ENCODE data around the gene NOS1AP. TPM values are rescaled to one million over a fixed set of nuclear protein-coding genes. Genes with fewer than 3 reads are reported as not detected.
"Not testable (repeated sequence)": the region's sequence is repeated elsewhere in the genome, so short reads cannot be mapped to it uniquely, and the experiment has no call there.

Gene NOS1AP
- total RNA-seq, 1 experiment from 2014 or later, result 0.51 TPM

DNA sequence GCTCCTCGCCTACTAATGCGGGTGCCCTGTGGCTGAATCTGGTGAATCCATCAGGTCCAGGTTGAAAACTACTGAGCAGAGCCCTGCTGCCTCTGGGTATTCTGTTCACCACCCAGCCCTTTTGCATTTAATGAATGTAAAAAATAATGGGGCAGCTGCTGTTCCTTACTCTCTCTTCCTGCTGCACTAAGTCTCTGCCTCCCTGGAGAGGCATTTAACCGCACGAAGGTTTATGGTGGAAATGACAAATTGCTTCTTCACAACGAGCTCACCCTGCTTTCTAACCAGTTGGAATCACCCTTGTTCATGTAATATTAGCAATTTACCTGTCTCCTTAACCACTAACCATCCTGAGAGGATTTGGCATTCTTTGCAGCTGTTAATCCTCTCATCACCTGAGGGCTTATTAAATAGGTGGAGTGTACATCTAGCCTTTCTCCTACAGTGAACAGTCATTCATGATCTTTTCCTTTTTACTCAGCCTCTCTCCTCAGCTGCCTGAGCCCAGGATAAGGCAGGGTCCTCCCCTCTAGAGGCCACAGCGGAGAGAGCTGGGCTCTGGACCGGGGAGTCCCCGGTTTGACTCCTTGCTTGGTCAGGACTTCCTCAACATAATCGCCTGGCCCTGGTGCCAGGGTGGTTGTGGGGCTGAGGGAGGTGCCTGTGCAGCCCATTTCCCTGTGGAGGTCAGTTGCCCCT lies 97.6 kb downstream of the NOS1AP start:
- DNase-seq, result peak in 1 of 2 experiments; percentile 26
- Histone ChIP-seq H3K27ac (no peak overlapping the region), H3K4me3 (no peak overlapping the region), H3K27me3 (no peaks in the 10 kb centered on the region), H3K9me3 (replicated peaks) (no peaks in the 10 kb centered on the region), H3K36me3 (no peaks in the 10 kb centered on the region), H3K4me1 (peaks cover 7% of the 10 kb centered on the region)

DNA sequence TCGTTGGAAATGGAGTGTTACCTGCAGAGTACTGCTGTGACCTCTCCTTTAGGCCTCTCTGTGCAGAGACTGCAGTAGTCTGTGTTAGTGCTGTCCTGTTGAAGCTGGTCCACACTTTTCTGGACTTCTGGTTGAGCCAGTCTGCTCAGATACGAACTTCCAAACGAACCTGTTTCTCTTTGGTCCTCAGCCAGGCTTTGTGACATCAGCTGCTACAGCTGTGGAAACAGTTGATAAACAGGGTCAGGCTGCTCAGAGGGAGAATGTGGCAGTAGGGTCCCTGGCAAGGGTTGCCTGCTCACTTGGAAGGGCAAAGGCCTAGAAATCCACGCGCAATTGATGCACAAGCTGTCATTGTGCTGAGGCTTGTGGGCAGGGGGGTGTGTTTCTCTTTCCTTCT lies 98.8 kb downstream of the NOS1AP start:
- Histone ChIP-seq H3K9me3 (replicated peaks) (no peaks in the 10 kb centered on the region), H3K4me3 (no peak overlapping the region), H3K4me1 (peaks cover 7% of the 10 kb centered on the region), H3K36me3 (no peaks in the 10 kb centered on the region), H3K27me3 (no peaks in the 10 kb centered on the region), H3K27ac (no peak overlapping the region)
- peak in 1 of 2 experiments; percentile 34 for DNase-seq

DNA sequence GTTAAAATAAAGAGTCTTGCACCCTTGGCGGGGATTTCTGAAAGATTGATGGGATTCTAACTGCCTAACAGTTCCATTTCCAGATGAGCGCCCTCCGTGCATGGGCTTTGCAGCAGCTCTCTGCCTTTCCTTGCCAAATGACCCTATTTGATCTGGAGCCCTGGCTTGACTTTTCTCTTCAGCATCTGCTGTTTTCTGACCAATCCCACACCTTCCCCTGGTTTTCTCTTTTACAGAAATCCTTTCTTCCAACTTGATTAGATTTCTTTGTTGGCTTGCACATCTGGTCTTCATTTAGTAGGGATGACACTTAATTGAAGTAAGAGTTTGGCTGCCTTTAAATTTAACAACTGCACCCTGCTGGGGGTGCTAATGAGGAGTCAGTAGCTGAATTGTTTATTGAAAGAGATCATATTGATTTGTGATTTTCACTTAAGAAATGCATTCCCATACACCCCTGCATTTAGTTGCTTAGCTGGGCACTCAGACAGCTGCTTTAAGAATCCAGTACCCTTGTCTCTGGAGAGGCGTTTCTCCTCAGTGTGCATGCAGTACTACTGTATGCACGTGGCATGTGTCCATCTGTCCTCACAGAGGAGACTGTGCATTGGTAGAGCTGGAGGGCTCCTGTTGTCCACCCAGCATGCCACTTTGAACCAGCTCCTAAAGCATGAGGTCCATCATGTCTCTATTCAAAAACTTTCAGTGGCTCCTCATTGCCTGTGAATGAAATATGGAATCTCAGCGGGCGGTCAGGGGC lies 99.7 kb downstream of the NOS1AP start:
- Histone ChIP-seq H3K27ac (no peak overlapping the region), H3K36me3 (no peaks in the 10 kb centered on the region), H3K27me3 (no peaks in the 10 kb centered on the region), H3K9me3 (replicated peaks) (no peaks in the 10 kb centered on the region), H3K4me1 (peaks cover 7% of the 10 kb centered on the region), H3K4me3 (no peak overlapping the region)
- no peak for DNase-seq

DNA sequence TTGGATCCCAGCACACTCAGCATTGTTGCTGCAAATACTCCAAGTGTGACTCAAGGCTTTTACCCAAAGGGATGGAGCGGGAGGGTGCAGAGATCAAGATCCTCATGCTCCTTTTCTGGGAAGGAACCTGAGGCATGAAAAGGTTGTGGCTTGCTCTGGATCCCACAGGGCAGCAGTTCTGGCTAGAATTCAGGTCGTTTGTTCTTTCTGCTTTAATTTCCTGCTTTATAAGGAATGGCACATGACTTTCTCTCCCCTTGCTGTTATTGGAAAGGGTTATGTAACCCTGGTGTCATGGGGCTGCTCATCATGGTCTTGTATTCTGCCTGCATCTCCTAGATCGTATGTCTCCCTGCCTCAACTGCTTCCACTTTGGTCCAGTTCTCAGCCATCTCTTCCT lies 101.6 kb downstream of the NOS1AP start:
- peaks cover 7% of the 10 kb centered on the region for H3K4me1 ChIP-seq
- no peak overlapping the region for H3K27ac ChIP-seq
- H3K27me3 ChIP-seq, result no peaks in the 10 kb centered on the region
- no peaks in the 10 kb centered on the region for H3K36me3 ChIP-seq
- no peaks in the 10 kb centered on the region for H3K9me3 ChIP-seq (replicated peaks)
- H3K4me3 ChIP-seq, result no peak overlapping the region
- DNase-seq, result no peak

DNA sequence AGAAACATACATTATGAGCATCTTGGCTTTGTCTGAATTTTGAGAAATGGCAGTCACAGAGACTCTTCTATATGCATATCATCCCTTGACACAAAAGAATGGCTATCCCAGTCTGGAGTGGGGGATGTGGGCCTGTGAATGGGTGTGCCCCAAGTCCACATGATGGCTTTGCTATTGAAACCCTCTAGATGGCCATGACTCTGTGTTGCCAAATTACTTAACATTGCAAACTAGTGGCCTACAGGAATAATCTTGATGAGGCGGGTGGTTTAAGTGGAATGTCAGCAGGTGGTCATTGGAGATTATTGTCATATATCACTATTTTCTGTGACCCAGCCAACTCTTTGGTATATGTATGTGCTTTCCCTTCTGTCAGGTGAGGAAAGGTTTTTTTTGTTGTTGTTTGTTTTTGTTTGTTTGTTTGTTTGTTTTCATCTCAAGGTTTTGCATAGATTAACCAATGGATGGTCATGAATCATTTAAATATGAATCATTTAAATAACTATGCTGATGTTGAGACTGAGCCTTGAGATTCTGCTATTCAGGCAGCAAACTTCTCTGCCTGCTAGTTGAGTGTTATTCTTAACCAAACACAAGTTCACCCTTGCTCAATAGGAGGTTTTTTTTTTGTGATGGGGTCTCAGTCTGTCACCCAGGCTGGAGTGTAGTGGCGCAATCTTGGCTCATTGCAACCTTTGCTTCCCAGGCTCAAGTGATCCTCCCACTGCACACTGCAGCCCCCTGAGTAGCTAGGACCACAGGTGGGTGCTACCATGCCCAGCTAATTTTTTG lies 103.0 kb downstream of the NOS1AP start:
- Histone ChIP-seq H3K9me3 (replicated peaks) (no peaks in the 10 kb centered on the region), H3K4me1 (peaks cover 7% of the 10 kb centered on the region)
- no peak for DNase-seq

DNA sequence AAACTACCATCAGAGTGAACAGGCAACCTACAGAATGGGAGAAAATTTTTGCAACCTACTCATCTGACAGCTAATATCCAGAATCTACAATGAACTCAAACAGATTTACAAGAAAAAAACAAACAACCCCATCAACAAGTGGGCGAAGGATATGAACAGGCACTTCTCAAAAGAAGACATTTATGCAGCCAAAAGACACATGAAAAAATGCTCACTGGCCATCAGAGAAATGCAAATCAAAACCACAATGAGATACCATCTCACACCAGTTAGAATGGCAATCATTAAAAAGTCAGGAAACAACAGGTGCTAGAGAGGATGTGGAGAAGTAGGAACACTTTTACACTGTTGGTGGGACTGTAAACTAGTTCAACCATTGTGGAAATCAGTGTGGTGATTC lies 104.1 kb downstream of the NOS1AP start:
- H3K27me3 ChIP-seq; H3K27ac ChIP-seq; DNase-seq; H3K36me3 ChIP-seq; H3K4me3 ChIP-seq; H3K9me3 ChIP-seq (replicated peaks); H3K4me1 ChIP-seq: not testable (repeated sequence)

More for the DNA sequence above, 103.0 kb downstream of the NOS1AP start:
- Histone ChIP-seq H3K36me3 (no peaks in the 10 kb centered on the region), H3K4me3 (no peak overlapping the region), H3K27me3 (no peaks in the 10 kb centered on the region), H3K27ac (no peak overlapping the region)

DNA sequence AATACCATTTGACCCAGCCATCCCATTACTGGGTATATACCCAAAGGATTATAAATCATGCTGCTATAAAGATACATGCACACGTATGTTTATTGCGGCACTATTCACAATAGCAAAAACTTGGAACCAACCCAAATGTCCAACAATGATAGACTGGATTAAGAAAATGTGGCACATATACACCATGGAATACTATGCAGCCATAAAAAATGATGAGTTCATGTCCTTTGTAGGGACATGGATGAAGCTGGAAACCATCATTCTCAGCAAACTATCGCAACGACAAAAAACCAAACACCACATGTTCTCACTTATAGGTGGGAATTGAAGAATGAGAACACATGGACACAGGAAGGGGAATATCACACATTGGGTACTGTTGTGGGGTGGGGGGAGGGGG lies 104.5 kb downstream of the NOS1AP start:
- H3K4me1 ChIP-seq; H3K9me3 ChIP-seq (replicated peaks); H3K36me3 ChIP-seq; H3K27me3 ChIP-seq; DNase-seq; H3K27ac ChIP-seq; H3K4me3 ChIP-seq: not testable (repeated sequence)

DNA sequence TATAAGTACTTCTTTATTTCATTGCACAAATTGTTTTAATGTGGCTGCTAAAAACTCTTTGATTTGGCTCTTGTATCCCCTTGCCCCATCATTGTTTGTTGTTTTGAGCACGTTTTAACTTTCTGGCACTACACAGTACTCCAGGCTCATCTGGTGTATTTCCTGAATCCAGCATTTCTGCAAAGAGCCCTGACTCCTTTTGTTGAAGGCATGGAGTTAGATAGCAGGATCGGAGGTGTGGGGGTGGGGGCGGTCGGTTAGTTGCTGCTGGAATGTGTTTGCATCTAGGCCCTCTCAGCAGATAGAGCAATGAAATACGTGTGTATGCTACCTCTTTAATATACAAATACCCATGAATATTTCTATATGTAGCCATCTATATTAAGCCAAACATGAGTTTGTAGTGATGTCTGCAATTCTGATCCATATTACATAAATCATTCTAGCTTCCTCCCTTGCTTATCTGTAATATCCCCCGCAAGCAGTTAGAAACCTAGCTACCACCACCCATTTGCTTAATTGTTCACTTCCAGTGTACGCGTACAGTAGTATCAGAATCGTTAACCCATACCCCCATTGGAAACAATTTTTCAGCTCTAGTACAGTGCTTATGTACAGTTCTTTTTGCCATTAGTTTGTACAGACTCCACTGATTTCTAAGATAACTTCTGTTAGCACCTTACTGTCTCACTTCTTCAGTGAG lies 106.0 kb downstream of the NOS1AP start:
- no peaks in the 10 kb centered on the region for H3K36me3 ChIP-seq
- no peak overlapping the region for H3K27ac ChIP-seq

DNA sequence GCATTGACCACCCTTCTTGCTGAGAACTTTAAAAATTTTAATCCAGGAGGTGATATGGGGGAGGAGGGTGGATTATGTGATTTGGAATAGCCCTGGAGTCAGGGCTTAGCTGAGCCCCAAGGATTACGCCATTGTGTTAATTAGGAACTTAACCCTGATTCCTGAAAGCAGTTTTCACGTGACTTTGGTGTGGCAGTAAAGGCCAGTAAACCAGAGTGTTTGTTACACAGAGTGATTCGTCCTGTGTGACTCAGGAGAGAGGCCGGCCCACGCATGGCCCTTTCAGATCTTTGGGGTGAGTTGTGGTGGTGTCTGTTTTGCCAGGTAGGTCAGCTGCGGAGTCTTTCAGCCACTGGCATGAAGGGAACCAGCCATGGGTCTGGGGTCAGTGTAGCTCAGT lies 107.6 kb downstream of the NOS1AP start:
- DNase-seq, result no peak
- Histone ChIP-seq H3K4me3 (no peak overlapping the region), H3K27me3 (no peaks in the 10 kb centered on the region), H3K9me3 (replicated peaks) (no peaks in the 10 kb centered on the region), H3K27ac (no peak overlapping the region), H3K36me3 (no peaks in the 10 kb centered on the region), H3K4me1 (no peaks in the 10 kb centered on the region)

More for the DNA sequence above, 106.0 kb downstream of the NOS1AP start:
- no peak for DNase-seq
- H3K4me3 ChIP-seq, result no peak overlapping the region
- H3K4me1 ChIP-seq, result no peaks in the 10 kb centered on the region
- H3K27me3 ChIP-seq, result no peaks in the 10 kb centered on the region
- no peaks in the 10 kb centered on the region for H3K9me3 ChIP-seq (replicated peaks)

DNA sequence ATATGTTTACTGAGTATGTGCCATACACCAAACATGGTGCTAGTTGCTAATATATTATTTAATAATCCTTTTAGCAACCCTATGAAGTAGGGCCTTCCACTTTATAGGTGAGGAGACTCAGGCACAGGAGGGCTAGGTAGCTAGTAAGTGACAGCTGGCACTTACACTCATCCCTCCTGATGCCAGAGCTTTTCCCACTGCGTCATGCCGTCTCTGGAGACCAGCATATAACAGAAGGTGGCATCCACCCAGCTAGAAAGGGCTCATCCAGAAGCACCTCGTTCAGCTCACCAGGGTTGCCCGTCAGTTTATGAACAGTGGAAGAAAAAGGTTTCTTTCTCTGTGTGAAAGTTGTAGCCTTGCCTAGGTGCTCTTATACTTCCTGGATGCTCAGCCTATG lies 108.9 kb downstream of the NOS1AP start:
- Histone ChIP-seq H3K4me3 (no peak overlapping the region), H3K27me3 (no peaks in the 10 kb centered on the region), H3K9me3 (replicated peaks) (no peaks in the 10 kb centered on the region), H3K4me1 (no peaks in the 10 kb centered on the region), H3K36me3 (no peaks in the 10 kb centered on the region), H3K27ac (no peak overlapping the region)
- no peak for DNase-seq

DNA sequence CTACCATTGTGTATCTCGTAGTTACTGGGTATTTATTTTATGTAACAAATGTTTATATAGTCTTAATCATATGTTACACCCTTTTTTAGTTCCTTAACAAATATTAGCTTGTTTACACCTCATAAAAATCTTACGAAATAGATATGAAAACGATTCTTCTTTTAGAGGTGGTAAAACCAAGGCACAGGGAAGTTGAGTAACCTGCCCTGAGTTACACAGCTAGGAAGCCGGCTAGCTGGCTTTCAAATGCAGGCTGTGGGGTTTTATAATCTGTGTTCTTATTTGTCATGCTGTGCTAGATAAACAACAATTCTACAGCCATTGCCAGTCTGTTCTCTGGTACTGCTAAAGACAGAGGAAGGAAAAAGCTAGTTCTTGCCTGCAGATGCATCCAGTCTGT lies 109.6 kb downstream of the NOS1AP start:
- DNase-seq, result no peak
- no peaks in the 10 kb centered on the region for H3K4me1 ChIP-seq
- no peak overlapping the region for H3K27ac ChIP-seq
- no peaks in the 10 kb centered on the region for H3K36me3 ChIP-seq
- no peaks in the 10 kb centered on the region for H3K9me3 ChIP-seq (replicated peaks)
- no peaks in the 10 kb centered on the region for H3K27me3 ChIP-seq
- H3K4me3 ChIP-seq, result no peak overlapping the region

DNA sequence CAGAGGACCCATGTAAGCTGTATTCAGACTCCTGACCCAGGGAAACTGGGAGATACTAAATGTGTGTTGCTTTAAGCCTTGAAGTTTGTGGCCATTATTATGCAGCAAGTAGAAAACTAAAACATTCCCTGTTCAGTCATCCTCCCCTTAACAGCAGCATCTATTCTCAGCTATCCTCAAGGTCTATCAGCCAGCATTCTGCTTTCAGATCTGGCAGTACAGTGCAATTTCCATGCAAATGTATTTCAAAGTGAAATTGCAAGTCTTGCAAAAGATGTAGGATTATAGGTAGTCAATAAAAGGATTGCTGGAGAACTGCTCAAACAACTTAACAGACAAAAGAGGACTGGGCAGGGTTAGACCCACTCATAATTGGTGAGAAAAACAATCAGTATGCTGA lies 111.3 kb downstream of the NOS1AP start:
- Histone ChIP-seq H3K9me3 (replicated peaks) (no peaks in the 10 kb centered on the region), H3K27me3 (no peaks in the 10 kb centered on the region), H3K36me3 (no peaks in the 10 kb centered on the region), H3K27ac (no peak overlapping the region), H3K4me1 (no peaks in the 10 kb centered on the region), H3K4me3 (no peak overlapping the region)
- DNase-seq, result no peak

DNA sequence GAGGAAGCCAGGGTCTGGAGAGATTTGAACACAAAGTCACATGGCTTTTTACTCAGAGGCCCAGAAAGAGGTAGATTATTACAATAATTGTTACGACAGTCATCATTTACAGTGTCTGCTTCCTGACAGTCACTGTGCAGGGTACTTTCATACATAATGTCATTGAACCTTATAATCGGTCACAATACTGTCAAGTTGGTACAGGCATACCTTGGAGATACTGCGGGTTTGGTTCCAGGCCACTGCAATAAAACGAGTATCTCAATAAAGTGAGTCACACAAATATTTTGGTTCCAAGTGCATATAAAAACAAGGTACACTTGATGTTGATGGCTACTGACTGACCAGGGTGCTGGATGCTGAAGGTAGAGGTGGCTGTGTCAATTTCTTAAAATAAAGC lies 112.6 kb downstream of the NOS1AP start:
- H3K27ac ChIP-seq, result no peak overlapping the region
- no peaks in the 10 kb centered on the region for H3K4me1 ChIP-seq
- no peaks in the 10 kb centered on the region for H3K36me3 ChIP-seq
- H3K9me3 ChIP-seq (replicated peaks), result no peaks in the 10 kb centered on the region
- no peak overlapping the region for H3K4me3 ChIP-seq
- no peaks in the 10 kb centered on the region for H3K27me3 ChIP-seq
- no peak for DNase-seq

DNA sequence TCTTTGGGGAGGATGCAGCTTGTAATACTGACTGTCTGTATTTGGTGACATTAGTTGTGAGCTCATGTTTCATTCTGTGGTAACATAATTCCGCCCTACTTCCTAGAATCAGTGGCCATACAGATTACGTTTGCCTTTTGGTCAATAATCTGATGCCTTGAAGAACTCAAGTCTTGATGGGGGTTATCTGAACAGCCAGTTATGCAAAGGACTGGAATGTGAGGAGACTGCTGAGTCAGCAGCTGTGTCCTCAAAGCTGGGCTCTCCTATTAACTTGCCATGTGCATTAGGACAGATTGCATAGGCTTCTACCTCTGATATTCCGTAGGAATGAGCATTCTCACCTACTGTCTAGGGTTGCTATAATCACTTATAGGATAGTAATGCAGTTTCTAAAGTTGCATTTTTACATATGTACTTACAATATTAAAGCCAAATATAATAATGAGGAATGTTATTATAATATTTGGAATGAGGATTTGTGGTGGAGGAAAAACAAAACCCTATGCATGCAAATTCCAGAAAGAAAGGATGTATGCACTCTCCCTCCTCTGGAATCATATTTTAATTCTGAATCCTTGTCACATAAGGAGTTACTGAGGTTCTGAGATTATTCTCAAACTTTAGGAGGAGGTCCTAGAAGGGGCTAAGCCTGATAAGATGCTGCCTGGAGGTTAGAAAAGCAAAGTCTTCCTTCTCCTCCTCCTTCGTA lies 116.0 kb downstream of the NOS1AP start:
- Histone ChIP-seq H3K9me3 (replicated peaks) (no peaks in the 10 kb centered on the region), H3K27ac (no peak overlapping the region), H3K27me3 (no peaks in the 10 kb centered on the region), H3K4me3 (no peak overlapping the region), H3K4me1 (no peaks in the 10 kb centered on the region), H3K36me3 (no peaks in the 10 kb centered on the region)
- DNase-seq, result no peak
